ENCODE measurements around the gene KIAA0232.

GRCh38 chr4:6900181-6900812 is 117.8 kb downstream of the KIAA0232 start:
- TF ChIP-seq, protein P1, sequence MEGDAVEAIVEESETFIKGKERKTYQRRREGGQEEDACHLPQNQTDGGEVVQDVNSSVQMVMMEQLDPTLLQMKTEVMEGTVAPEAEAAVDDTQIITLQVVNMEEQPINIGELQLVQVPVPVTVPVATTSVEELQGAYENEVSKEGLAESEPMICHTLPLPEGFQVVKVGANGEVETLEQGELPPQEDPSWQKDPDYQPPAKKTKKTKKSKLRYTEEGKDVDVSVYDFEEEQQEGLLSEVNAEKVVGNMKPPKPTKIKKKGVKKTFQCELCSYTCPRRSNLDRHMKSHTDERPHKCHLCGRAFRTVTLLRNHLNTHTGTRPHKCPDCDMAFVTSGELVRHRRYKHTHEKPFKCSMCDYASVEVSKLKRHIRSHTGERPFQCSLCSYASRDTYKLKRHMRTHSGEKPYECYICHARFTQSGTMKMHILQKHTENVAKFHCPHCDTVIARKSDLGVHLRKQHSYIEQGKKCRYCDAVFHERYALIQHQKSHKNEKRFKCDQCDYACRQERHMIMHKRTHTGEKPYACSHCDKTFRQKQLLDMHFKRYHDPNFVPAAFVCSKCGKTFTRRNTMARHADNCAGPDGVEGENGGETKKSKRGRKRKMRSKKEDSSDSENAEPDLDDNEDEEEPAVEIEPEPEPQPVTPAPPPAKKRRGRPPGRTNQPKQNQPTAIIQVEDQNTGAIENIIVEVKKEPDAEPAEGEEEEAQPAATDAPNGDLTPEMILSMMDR (IDR thresholded peaks at IDR 0.05), result no peak
- TF ChIP-seq POLR2A (IDR thresholded peaks at IDR 0.05), result no peak
